Measurements from ENCODE around the gene GPC5.
"Not testable (repeated sequence)": the region's sequence is repeated elsewhere in the genome, so short reads cannot be mapped to it uniquely, and the experiment has no call there.

The GPC5 gene

GRCh38 chr13:92609376-92609775 lies 1211.0 kb downstream of the GPC5 start:
- no peak for DNase-seq

- DNase-seq = no peak
These were observed 1214.5 kb downstream of the GPC5 start for GRCh38 chr13:92612892-92613291.

GRCh38 chr13:92613921-92614320 lies 1215.5 kb downstream of the GPC5 start:
- no peak for DNase-seq

- DNase-seq = no peak
These were observed 1223.6 kb downstream of the GPC5 start for GRCh38 chr13:92621985-92622384.

GRCh38 chr13:92622905-92623304 lies 1224.5 kb downstream of the GPC5 start:
- no peak for DNase-seq

GRCh38 chr13:92626274-92626673 lies 1227.9 kb downstream of the GPC5 start:
- no peak for DNase-seq

GRCh38 chr13:92640936-92641335 lies 1242.5 kb downstream of the GPC5 start:
- DNase-seq = no peak

GRCh38 chr13:92649140-92649813 lies 1250.9 kb downstream of the GPC5 start:
- DNase-seq = no peak

- no peak for DNase-seq
These were observed 1257.7 kb downstream of the GPC5 start for GRCh38 chr13:92656103-92656502.

GRCh38 chr13:92656648-92657047 lies 1258.2 kb downstream of the GPC5 start:
- DNase-seq = no peak

GRCh38 chr13:92657565-92657964 lies 1259.1 kb downstream of the GPC5 start:
- no peak for DNase-seq

GRCh38 chr13:92658293-92658692 lies 1259.9 kb downstream of the GPC5 start:
- no peak for DNase-seq

- DNase-seq = no peak
These were observed 1263.0 kb downstream of the GPC5 start for GRCh38 chr13:92661406-92661805.

GRCh38 chr13:92668157-92668556 lies 1269.7 kb downstream of the GPC5 start:
- DNase-seq = no peak

- no peak for DNase-seq
These were observed 1271.7 kb downstream of the GPC5 start for GRCh38 chr13:92670096-92670495.

- DNase-seq = no peak
These were observed 1273.4 kb downstream of the GPC5 start for GRCh38 chr13:92671821-92672220.

- no peak for DNase-seq
These were observed 1277.8 kb downstream of the GPC5 start for GRCh38 chr13:92676246-92676645.

- no peak for DNase-seq
These were observed 1279.2 kb downstream of the GPC5 start for GRCh38 chr13:92677571-92677970.

GRCh38 chr13:92679602-92680001 lies 1281.2 kb downstream of the GPC5 start:
- no peak for DNase-seq

GRCh38 chr13:92681239-92681638 lies 1282.8 kb downstream of the GPC5 start:
- DNase-seq = no peak

GRCh38 chr13:92682832-92683517 lies 1284.6 kb downstream of the GPC5 start:
- no peak for DNase-seq

- no peak for DNase-seq
These were observed 1295.6 kb downstream of the GPC5 start for GRCh38 chr13:92694047-92694446.

GRCh38 chr13:92695827-92696226 lies 1297.4 kb downstream of the GPC5 start:
- DNase-seq = not testable (repeated sequence)

- DNase-seq = no peak
These were observed 1318.3 kb downstream of the GPC5 start for GRCh38 chr13:92716749-92717148.

- DNase-seq = no peak
These were observed 1319.4 kb downstream of the GPC5 start for GRCh38 chr13:92717857-92718256.

All from activated T-cell treated with anti-CD3 and anti-CD28 coated beads for 4 hours (primary cell).